Measurements from ENCODE around the gene MYOCD. TPM values are rescaled to one million over a fixed set of nuclear protein-coding genes. Genes with fewer than 3 reads are reported as not detected.

MYOCD gene
- total RNA-seq, 1 donor from 2014 or later, result 0.04 TPM

GRCh38 chr17:12738624-12739023 lies 72.9 kb downstream of the MYOCD start:
- Histone ChIP-seq H3K4me1 (peaks cover 4% of the 10 kb centered on the region), H3K9ac (no peak overlapping the region), H3K36me3 (no peaks in the 10 kb centered on the region), H3K9me3 (ENCODE audit: low read depth) (no peaks in the 10 kb centered on the region), H3F3A (ENCODE audit: low read depth) (no peaks in the 10 kb centered on the region), H3K27me3 (no peaks in the 10 kb centered on the region), H2AFZ (replicated peaks) (no peak overlapping the region), H3K79me2 (ENCODE audit: low read depth) (no peaks in the 10 kb centered on the region), H4K20me1 (ENCODE audit: low read depth) (no peaks in the 10 kb centered on the region), H3K27ac (no peak overlapping the region), H3K4me3 (no peak overlapping the region), H3K4me2 (no peak overlapping the region)
- H3K4me1 Mint-ChIP-seq, result peaks cover 5% of the 10 kb centered on the region
- peaks cover 9% of the 10 kb centered on the region for H3K27me3 Mint-ChIP-seq (ENCODE audit: insufficient read depth, low read depth)
- no peaks in the 10 kb centered on the region for H3K9me3 Mint-ChIP-seq
- H3K27ac Mint-ChIP-seq, result no peak overlapping the region
- TF ChIP-seq, protein P1, sequence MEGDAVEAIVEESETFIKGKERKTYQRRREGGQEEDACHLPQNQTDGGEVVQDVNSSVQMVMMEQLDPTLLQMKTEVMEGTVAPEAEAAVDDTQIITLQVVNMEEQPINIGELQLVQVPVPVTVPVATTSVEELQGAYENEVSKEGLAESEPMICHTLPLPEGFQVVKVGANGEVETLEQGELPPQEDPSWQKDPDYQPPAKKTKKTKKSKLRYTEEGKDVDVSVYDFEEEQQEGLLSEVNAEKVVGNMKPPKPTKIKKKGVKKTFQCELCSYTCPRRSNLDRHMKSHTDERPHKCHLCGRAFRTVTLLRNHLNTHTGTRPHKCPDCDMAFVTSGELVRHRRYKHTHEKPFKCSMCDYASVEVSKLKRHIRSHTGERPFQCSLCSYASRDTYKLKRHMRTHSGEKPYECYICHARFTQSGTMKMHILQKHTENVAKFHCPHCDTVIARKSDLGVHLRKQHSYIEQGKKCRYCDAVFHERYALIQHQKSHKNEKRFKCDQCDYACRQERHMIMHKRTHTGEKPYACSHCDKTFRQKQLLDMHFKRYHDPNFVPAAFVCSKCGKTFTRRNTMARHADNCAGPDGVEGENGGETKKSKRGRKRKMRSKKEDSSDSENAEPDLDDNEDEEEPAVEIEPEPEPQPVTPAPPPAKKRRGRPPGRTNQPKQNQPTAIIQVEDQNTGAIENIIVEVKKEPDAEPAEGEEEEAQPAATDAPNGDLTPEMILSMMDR (IDR thresholded peaks at IDR 0.05), result no peak
- TF ChIP-seq EZH2phosphoT487 (IDR thresholded peaks at IDR 0.05) (no peak), EZH2 (IDR thresholded peaks at IDR 0.05) (no peak)
- DNase-seq (ENCODE audit: low spot score), result no peak
- no peaks in the 10 kb centered on the region for H3K36me3 Mint-ChIP-seq
- H3K4me3 Mint-ChIP-seq, result no peak overlapping the region

DNA sequence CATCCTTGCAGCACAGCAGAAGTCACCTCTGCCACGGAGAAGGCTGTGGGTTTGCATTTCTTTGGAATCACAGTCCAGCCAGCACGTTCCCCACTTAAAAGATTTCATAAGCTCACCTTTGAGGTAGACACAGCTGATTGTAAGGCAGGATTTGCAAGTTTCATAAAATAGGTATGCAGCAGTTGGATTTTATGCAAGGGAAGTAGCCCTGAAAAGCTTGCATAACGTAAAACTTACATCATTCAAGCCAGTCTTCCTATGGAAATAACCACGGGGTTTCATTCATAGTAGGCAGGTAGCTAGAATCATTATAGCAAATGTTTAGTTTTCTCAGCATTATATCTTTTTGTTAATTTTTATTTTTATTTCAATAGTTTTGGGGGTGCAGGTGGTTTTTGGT lies 73.8 kb downstream of the MYOCD start:
- peaks cover 9% of the 10 kb centered on the region for H3K27me3 Mint-ChIP-seq (ENCODE audit: insufficient read depth, low read depth)
- H3K27ac Mint-ChIP-seq, result no peak overlapping the region
- H3F3A ChIP-seq (ENCODE audit: low read depth), result no peaks in the 10 kb centered on the region
- H3K4me3 Mint-ChIP-seq, result no peak overlapping the region
- H3K4me2 ChIP-seq, result no peak overlapping the region
- H3K4me1 Mint-ChIP-seq, result peaks cover 3% of the 10 kb centered on the region
- no peaks in the 10 kb centered on the region for H3K9me3 ChIP-seq (ENCODE audit: low read depth)
- H3K27me3 ChIP-seq, result no peaks in the 10 kb centered on the region
- DNase-seq (ENCODE audit: low spot score), result no peak
- H3K27ac ChIP-seq, result no peak overlapping the region
- no peaks in the 10 kb centered on the region for H3K9me3 Mint-ChIP-seq
- H3K36me3 ChIP-seq, result no peaks in the 10 kb centered on the region
- no peaks in the 10 kb centered on the region for H4K20me1 ChIP-seq (ENCODE audit: low read depth)
- H3K36me3 Mint-ChIP-seq, result no peaks in the 10 kb centered on the region
- H3K4me3 ChIP-seq, result no peak overlapping the region
- peaks cover 4% of the 10 kb centered on the region for H3K4me1 ChIP-seq
- H3K79me2 ChIP-seq (ENCODE audit: low read depth), result no peaks in the 10 kb centered on the region
- no peak overlapping the region for H3K9ac ChIP-seq
- TF ChIP-seq EZH2phosphoT487 (IDR thresholded peaks at IDR 0.05), result no peak
- TF ChIP-seq EZH2 (IDR thresholded peaks at IDR 0.05), result no peak
- TF ChIP-seq, protein P1 (IDR thresholded peaks at IDR 0.05), result no peak
- no peak overlapping the region for H2AFZ ChIP-seq (replicated peaks)

GRCh38 chr17:12743046-12743445 lies 77.4 kb downstream of the MYOCD start:
- Mint-ChIP-seq H3K27ac (no peak overlapping the region), H3K4me3 (no peak overlapping the region), H3K36me3 (no peaks in the 10 kb centered on the region), H3K27me3 (ENCODE audit: insufficient read depth, low read depth) (peaks cover 5% of the 10 kb centered on the region), H3K9me3 (no peaks in the 10 kb centered on the region), H3K4me1 (peaks cover 3% of the 10 kb centered on the region)
- Histone ChIP-seq H3K27me3 (no peaks in the 10 kb centered on the region), H3K4me2 (no peak overlapping the region), H3K36me3 (no peaks in the 10 kb centered on the region), H3K27ac (no peak overlapping the region), H3K9me3 (ENCODE audit: low read depth) (no peaks in the 10 kb centered on the region), H4K20me1 (ENCODE audit: low read depth) (no peaks in the 10 kb centered on the region), H3K79me2 (ENCODE audit: low read depth) (no peaks in the 10 kb centered on the region), H3F3A (ENCODE audit: low read depth) (no peaks in the 10 kb centered on the region), H3K4me1 (peaks cover 4% of the 10 kb centered on the region), H3K9ac (no peak overlapping the region), H2AFZ (replicated peaks) (no peak overlapping the region), H3K4me3 (no peak overlapping the region)
- DNase-seq (ENCODE audit: low spot score), result no peak
- TF ChIP-seq, protein P1 (IDR thresholded peaks at IDR 0.05), result no peak
- no peak for TF ChIP-seq EZH2phosphoT487 (IDR thresholded peaks at IDR 0.05)

All from neural progenitor cell (in vitro differentiated cells).